GM12892 (cell line): ENCODE data around the gene PSMG3.

Experiments
- DNase-seq: peaks from one replicate; pipeline ENCODE4 v3.0.0; 2011; ENCODE audit not compliant: insufficient read length
- FAIRE-seq: peaks from 2 replicates; lab custom pipeline; 2011; peaks lifted over from hg19 to GRCh38; lab: Jason Lieb, UNC
- POLR2A ChIP-seq: IDR thresholded peaks from 2 replicates; pipeline ENCODE4 v1.6.1; 2011; ENCODE audit warnings: low read depth, low read length, control low read depth
- POLR2AphosphoS5 ChIP-seq: IDR thresholded peaks from 2 replicates; pipeline ENCODE4 v1.6.1; 2011; ENCODE audit warnings: low read depth, low read length, control low read depth
- TAF1 ChIP-seq: IDR thresholded peaks from 2 replicates; pipeline ENCODE4 v1.6.1; 2011; ENCODE audit warnings: low read depth, mild to moderate bottlenecking, control low read depth, low read length, borderline replicate concordance

Gene PSMG3

DNA sequence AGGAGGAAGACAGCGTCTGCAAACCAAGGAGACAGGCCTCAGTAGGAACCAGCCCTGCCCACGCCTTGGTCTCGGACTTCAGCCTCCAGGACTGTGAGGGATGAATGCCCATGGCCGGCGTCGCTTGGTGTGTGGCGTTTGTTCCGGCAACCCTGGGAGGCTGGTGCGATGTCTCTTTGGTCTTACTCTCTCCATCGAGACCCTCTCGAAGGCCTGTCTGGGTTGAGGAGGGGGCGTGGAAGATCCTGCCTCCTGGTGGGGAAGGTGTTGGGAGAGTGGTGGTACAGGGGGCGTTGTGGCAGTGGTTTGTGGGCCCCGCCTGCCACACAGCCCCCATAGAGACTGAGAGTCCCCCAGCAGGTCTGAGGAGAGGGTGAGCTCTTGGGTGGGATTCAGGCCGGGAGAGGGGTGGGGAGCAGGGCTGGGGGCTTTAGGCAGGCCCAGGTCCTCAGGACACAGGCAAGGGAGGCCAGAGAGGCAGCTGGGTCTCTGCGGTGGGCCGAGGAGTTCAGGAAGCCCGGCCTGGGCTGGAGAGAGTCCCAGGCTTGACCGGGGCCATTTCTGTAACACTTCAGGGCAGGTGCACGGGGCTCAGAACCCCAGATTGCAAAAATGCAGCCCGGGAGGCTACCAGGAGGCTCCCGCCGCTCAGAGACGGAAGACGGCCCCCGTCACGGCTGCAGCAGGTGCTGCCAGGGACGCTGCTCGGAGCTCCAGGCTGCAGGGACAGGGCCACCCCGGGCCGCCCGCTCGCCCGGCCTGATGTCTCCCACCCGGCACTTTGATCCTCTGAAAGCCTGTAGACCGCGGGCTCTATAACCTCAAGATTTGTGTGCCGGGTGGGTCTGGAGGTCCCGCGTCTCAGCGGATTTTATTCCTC is 33.8 kb upstream of the PSMG3 start:
- TF ChIP-seq POLR2AphosphoS5 (no peak), TAF1 (no peak), POLR2A (no peak)
- DNase-seq, result no peak
- FAIRE-seq, result no peak

DNA sequence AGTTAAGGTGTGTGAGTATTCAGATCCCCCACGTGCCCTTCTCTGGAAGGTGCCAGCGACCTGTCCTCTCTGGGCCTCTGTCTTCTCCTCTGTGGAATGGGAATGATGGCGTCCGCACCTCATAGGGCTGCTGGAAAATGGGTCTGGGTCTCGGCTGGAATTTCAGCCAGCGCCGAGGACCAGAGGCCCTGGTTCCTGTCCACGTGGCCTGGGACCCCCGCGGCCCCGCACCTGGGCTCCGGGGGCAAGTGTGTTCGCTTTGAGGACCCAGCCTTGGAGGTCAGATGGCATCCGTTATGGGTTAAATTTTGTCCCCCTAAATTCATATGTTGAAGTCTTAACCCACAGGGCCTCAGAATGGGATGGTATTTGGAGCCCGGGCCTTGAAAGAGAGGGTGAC is 32.6 kb upstream of the PSMG3 start:
- no peak for DNase-seq
- FAIRE-seq, result no peak
- TF ChIP-seq POLR2A (no peak), POLR2AphosphoS5 (no peak)

GRCh38 chr7:1601956-1602355 is 32.1 kb upstream of the PSMG3 start:
- TF ChIP-seq POLR2AphosphoS5 (no peak), TAF1 (no peak), POLR2A (no peak)
- DNase-seq (no peak), FAIRE-seq (no peak)

- no peak for TF ChIP-seq TAF1
- no peak for TF ChIP-seq POLR2AphosphoS5
- TF ChIP-seq POLR2A, result no peak
- DNase-seq (no peak), FAIRE-seq (no peak)
These were observed 30.0 kb upstream of the PSMG3 start for GRCh38 chr7:1599640-1600395.

GRCh38 chr7:1598961-1599639 is 29.3 kb upstream of the PSMG3 start:
- TF ChIP-seq TAF1, result no peak
- FAIRE-seq (no peak), DNase-seq (no peak)

- TF ChIP-seq POLR2AphosphoS5 (no peak), TAF1 (no peak), POLR2A (no peak)
- no peak for FAIRE-seq
- no peak for DNase-seq
These were observed 28.5 kb upstream of the PSMG3 start for GRCh38 chr7:1598286-1598685.

- no peak for DNase-seq
- no peak for FAIRE-seq
- TF ChIP-seq TAF1 (no peak), POLR2A (no peak), POLR2AphosphoS5 (no peak)
These were observed 28.0 kb upstream of the PSMG3 start for GRCh38 chr7:1597791-1598190.

GRCh38 chr7:1597066-1597760 is 27.4 kb upstream of the PSMG3 start:
- TF ChIP-seq TAF1 (no peak), POLR2A (no peak), POLR2AphosphoS5 (no peak)
- no peak for FAIRE-seq
- no peak for DNase-seq

- no peak for FAIRE-seq
These were observed 26.6 kb upstream of the PSMG3 start for GRCh38 chr7:1596181-1597043.

GRCh38 chr7:1595636-1596035 is 25.8 kb upstream of the PSMG3 start:
- FAIRE-seq, result no peak
- TF ChIP-seq TAF1, result no peak
- no peak for TF ChIP-seq POLR2A
- no peak for TF ChIP-seq POLR2AphosphoS5
- DNase-seq, result no peak

More at GRCh38 chr7:1596181-1597043, 26.6 kb upstream of the PSMG3 start:
- TF ChIP-seq POLR2A (no peak), POLR2AphosphoS5 (no peak), TAF1 (no peak)
- DNase-seq, result no peak

DNA sequence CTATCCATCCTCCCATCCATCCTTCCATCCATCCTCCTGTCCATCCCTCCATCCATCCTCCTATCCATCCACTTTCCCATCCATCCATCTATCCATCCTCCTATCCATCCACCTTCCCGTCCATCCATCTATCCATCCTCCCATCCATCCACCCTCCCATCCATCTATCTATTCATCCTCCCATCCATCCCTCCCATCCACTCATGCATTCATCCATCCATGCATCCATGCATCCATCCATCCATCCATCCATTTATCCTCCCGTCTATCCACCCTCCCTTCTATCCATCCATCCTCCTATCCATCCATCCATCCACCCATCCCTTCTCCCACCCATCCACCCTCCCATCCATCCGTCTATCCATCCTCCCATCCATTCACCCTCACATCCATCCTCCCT is 25.2 kb upstream of the PSMG3 start:
- no peak for TF ChIP-seq POLR2AphosphoS5
- no peak for TF ChIP-seq TAF1
- no peak for TF ChIP-seq POLR2A
- no peak for FAIRE-seq
- no peak for DNase-seq
